OCI-LY3 (cell line): ENCODE measurements around the gene MRM2.

Experiments used
- CTCF ChIP-seq: fragments of 200-600, 300-600 bp; sonication (generic); IDR thresholded peaks from 2 replicates; pipeline ENCODE4 v1.5.1; 2014; ENCODE audit warnings: antibody characterized with exemption, low read length, low read depth
- EZH2phosphoT487 ChIP-seq: fragments of 200-600 bp; shearing (Covaris generic); IDR thresholded peaks from 2 replicates; pipeline ENCODE4 v1.6.1; 2018; ENCODE audit warnings: antibody characterized with exemption, mixed run types, low read depth

GRCh38 chr7:2261611-2262010 is 19.6 kb upstream of the MRM2 start:
- TF ChIP-seq CTCF (no peak), EZH2phosphoT487 (no peak)
